GM19043 (cell line): Measurements from ENCODE around the gene SULT1A1.
"Not testable (repeated sequence)": the region's sequence is repeated elsewhere in the genome, so short reads cannot be mapped to it uniquely, and the experiment has no call there.

Experiments used
- ATAC-seq: cut with Tn5 transposase; IDR thresholded peaks from one replicate; pipeline ENCODE4 v1.9.1; 2021; ENCODE audit warnings: low read depth; ENCODE audit not compliant: unreplicated experiment

Gene SULT1A1

GRCh38 chr16:28609631-28610594, at the start of gene SULT1A1:
TSS of gene SULT1A1 (minus strand) at chr16:28610044. CDS start at chr16:28608855, 1,189 bp downstream.
- no peak for ATAC-seq

- ATAC-seq, result not testable (repeated sequence)
Observed at GRCh38 chr16:28639959-28640358, 30.1 kb upstream of the SULT1A1 start.

GRCh38 chr16:28638359-28638758, 28.5 kb upstream of the SULT1A1 start:
- not testable (repeated sequence) for ATAC-seq

GRCh38 chr16:28637765-28638164, 27.9 kb upstream of the SULT1A1 start, which contains the start of gene NPIPB8:
TSS of gene NPIPB8 (plus strand) at chr16:28638065. CDS start at chr16:28638361, 296 bp downstream.
- not testable (repeated sequence) for ATAC-seq

GRCh38 chr16:28636093-28636823, 26.4 kb upstream of the SULT1A1 start:
- ATAC-seq, result not testable (repeated sequence)

- ATAC-seq, result not testable (repeated sequence)
Observed at GRCh38 chr16:28630905-28631304, 21.1 kb upstream of the SULT1A1 start.

GRCh38 chr16:28623172-28623711, 13.4 kb upstream of the SULT1A1 start:
- ATAC-seq, result no peak

GRCh38 chr16:28622532-28623171, 12.8 kb upstream of the SULT1A1 start:
- not testable (repeated sequence) for ATAC-seq

GRCh38 chr16:28621481-28622155, 11.8 kb upstream of the SULT1A1 start:
- no peak for ATAC-seq

- ATAC-seq, result not testable (repeated sequence)
Observed at GRCh38 chr16:28620316-28620715, 10.5 kb upstream of the SULT1A1 start.

- ATAC-seq, result no peak
Observed at GRCh38 chr16:28617874-28618273, 8.0 kb upstream of the SULT1A1 start.

GRCh38 chr16:28616636-28617035, 6.8 kb upstream of the SULT1A1 start:
- ATAC-seq, result no peak

- not testable (repeated sequence) for ATAC-seq
Observed at GRCh38 chr16:28616224-28616577, 6.4 kb upstream of the SULT1A1 start.

GRCh38 chr16:28615486-28616223, 5.8 kb upstream of the SULT1A1 start:
- not testable (repeated sequence) for ATAC-seq

- not testable (repeated sequence) for ATAC-seq
Observed at GRCh38 chr16:28614561-28614960, 4.7 kb upstream of the SULT1A1 start.

- ATAC-seq, result not testable (repeated sequence)
Observed at GRCh38 chr16:28613912-28614311, 4.1 kb upstream of the SULT1A1 start.

GRCh38 chr16:28612359-28613280, 2.8 kb upstream of the SULT1A1 start:
- ATAC-seq, result not testable (repeated sequence)

GRCh38 chr16:28610595-28611191, 849 bp upstream of the SULT1A1 start:
- ATAC-seq, result no peak
